Fibroblast of peridontal ligament (primary cell): ENCODE measurements around the gene ABCA2.

Source experiments
- DNase-seq: peaks from one replicate; pipeline ENCODE4 v3.0.0-alpha.2; 2010; ENCODE audit errors: extremely low read depth

The ABCA2 gene

DNA sequence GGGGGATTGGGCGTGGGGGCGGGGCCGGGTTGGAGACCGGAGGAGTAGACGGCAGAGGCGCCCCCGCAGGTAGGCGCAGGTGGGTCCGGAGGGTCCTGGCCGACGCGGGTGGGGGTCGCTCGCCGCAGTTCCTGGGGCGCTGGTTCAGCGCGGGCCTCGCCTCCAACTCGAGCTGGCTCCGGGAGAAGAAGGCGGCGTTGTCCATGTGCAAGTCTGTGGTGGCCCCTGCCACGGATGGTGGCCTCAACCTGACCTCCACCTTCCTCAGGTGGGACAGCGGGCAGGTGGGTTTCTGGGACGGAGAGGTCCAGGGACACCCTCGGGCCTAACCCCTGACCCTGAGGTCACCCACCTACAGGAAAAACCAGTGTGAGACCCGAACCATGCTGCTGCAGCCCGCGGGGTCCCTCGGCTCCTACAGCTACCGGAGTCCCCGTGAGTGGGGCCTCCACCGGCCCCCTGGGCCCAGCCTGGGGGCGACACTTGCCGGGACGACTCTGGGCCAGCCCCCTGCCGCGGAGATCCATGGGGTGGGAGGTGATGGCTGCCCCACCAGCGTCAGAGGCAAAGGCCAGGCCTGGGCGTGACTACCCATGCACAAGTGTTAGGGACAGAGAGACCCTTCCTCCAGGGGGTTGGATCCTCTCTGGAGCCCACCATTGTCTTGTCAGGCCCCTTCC is 49.0 kb downstream of the ABCA2 start:
- no peak for DNase-seq

DNA sequence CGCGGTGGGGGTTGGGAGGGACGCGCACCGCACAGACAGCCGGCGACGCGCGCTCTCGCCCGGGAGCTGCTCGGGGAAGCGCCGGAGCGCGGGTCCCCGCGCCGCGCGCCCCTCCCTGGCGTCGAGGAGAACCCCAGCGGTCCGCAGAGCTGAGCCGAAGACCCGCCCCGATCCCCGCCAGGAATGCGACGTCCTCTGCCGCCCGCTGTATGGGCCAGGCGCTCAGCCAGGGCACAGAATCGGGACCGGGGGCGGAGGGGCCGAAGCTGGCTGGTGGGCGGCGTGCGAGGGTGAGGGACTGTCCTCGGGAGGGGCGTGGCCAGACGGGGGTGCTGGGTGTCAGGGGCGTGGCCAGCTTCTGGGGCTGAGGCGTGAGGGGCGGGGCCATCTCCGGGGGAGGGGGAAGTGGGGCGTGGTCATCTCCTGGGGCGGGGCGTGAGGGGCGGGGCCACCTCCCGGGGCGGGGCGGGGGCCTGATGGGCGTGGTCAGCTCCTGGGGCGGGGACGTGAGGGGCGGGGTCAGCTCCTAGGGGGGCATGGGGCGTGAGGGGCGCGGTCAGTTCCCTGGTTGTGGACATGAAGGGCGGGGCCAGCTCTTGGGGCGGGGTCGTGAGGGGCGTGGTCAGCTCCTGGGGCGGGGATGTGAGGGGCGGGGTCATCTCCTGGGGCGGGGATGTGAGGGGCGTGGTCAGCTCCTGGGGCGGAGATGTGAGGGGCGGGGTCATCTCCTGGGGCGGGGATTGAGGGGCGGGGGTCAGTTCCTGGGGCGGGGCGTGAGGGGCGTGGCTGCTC is 49.8 kb downstream of the ABCA2 start:
- DNase-seq: peak; percentile 11

DNA sequence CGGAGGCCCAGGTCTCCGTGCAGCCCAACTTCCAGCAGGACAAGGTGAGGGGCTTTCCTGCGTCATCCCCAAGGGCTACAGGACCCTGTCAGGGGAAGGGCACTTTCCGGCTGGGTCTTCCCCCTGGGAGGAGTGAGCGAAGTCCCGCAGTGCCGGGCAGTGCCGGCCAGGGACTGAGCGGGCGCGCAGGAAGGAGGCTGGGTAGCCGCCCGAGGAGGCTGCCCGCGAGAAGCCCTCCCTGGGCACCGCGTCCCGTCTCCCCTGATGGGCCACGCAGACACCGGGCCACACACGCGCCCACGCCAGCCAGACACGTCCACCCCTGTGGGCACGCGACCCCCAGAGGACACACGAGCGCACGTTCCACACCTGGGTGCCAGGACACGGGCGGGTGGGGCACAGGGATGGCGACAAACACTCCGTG is 50.4 kb downstream of the ABCA2 start:
- no peak for DNase-seq

DNA sequence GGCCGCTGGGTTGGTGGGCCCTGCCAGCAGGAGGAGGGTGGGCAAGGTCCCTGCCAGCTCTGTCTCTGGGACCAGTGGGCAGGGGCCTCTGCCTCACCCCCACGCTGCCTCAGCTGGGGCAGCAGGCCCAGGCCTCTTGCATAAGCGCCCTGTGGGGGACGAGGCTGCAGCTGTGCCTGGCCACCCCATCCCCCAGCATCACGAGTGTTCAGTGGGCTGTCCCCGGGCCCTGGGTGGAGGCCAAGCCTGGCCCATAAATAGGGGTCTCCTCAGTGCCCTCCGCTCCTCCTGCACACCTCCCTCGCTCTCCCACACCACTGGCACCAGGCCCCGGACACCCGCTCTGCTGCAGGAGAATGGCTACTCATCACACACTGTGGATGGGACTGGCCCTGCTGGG is 50.8 kb downstream of the ABCA2 start, which contains the start of gene PTGDS:
TSS of gene PTGDS (plus strand) at position 282 of the 400 bp plus-strand sequence. CDS start at position 357, 75 bp downstream.
- no peak for DNase-seq

DNA sequence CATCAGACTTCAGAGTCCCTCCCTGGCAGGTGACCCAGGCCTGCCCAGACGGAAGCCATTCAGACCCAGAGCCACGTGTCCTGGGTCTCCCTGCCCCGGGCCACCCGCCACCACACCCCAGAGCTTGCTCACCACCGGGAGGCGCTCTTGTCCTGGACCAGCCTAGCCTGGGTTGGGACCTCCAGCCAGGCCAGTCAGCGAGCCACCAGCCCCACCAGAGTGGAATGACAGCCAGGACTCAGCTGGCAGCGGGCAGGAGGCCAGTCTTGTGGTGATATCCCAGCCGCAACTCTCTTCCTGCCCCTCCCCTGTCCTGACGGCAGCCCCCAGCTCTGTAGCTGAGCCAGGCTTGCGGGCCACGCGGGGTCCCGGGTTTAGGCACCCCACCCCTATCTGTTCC is 52.4 kb downstream of the ABCA2 start:
- DNase-seq: no peak

DNA sequence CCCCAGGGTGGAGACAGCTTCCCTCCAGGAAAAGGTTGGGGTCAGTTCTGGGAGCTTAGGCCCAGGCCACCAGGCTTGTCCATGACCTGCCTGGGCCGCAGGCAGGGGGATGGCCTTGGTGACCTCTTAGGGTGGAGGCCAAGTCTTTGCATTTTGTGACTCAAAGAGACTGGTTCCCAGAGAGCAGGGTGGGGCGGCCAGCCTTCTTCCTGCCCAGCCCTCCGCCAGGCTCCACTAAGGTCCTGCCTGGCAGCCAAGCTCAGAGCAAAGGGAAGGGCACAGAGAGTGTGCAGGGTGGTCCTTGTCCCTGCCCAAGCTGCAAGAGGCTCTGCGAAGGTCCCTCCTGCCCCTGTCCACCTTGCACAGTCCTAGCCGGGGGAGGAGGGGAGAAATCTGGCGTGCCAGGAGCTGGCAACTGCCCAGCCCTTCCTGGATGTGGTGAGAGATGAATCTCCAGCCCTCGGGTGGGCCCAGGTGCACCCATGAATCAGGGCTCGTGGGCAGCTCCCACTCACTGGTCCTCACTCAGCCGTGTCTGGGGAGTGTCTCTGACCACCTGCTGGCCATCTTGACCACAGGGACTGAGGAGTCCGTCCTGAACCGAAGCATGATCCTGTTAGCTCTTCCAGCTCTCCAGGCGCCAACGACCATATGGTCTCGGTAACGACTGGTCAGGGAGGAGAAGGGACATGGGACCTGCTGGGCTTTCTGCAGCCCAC is 53.1 kb downstream of the ABCA2 start:
- no peak for DNase-seq

DNA sequence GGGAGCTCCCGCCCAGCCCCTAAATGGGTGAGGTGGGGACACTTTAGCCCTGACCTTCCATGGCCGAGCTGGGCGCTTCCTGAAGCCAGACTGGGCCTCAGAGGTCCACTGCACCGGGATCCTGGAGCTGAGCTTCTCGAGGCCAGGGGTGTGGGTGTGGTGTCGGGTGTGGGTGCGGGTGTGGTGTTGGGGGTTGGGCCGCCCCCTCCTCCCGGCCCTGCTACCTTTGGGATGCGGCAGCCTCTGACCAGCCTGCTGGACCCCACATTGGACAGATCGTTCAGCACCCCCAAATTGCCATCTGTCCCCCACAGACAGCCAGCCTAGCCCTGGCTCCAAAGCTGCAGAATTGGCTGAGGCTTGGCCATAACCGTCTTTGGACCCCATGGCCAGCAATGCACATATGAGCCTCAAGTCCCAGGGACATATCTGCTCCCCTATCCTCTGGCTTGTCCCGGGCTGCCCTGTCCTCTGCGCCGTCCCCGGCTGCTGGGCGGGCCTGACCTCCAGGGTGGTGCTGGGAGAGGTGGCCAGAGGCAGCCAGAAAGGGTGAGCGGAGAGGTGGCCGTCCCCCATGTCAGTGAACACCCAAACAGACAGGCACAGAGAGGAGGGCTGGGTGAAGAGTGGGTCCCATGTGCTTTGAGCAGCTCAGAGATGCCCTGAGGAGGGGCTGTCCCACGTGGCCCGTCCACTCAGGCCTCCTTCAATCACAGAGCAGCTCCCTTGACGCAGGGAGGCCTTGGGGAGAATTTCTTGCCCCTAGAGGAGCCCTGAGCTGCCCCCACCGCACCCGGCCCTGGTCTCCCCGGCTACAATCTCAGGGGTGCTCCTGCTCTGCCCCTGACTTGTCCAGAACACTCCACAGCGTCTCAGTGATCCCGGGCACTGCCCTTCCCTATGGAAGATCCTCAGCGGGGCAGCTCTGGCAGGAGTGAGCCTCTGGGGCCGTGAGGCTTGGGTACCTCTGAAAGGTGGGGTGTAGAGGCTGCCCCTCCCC is 54.1 kb downstream of the ABCA2 start:
- no peak for DNase-seq

DNA sequence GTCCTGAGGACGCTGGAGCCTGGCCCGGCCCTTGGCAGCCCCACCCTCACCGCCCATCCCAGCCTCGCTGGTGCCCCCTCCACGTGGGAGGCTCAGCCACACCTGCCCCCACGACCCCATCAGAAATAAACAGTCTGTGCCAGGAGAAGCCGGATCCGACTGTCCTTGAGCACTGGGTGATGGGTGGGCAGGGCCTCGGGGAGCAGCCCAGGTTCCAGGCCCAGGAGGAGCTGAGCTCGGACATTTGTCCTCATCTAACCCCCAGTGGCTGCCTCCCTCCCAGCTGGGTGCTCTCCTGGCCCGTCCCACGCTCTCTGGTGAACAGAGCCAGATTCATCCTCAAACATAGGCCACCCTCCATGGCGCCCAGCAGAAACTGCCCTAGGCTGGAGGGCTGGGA is 55.3 kb downstream of the ABCA2 start:
- no peak for DNase-seq

DNA sequence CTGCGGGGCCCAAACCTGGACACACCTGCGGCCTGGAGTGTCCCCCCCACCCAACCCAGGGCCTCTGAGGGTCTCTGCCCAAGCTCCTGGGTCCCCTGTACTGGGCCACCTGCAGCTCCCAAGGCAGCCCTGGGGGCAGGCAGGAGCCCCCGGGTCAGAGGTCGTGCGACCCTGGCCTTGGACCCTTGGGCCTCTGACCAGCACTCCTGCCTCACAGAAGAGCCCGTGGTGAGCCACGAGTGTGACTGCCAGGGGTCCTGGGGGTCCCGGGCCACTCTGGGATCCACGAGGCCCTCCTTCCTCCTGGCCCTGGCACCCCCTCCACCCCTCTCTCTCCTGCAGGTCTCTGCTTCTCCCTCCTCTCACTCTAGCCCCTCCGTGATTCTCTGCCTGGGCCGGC is 55.7 kb downstream of the ABCA2 start:
- DNase-seq: no peak

DNA sequence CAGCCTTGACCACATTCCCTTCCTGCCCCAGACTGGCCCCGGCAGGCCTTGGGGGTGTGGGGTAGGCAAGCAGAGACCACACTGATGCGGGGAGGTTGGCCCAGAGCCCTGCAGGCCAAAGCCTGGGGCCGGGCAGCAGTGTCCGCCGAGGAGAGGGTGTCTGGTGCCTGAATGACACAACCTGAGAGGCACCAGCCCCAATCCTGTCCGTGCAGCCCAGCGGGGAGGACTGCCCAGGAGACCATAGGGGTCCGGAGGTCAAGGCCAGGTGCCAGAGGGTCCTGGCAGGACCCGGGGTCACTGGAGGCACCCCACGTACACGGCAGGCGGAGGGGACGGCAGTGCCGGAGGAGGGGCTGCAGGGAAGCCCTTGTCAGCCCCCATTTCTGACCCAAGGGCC is 56.3 kb downstream of the ABCA2 start:
- DNase-seq: no peak

DNA sequence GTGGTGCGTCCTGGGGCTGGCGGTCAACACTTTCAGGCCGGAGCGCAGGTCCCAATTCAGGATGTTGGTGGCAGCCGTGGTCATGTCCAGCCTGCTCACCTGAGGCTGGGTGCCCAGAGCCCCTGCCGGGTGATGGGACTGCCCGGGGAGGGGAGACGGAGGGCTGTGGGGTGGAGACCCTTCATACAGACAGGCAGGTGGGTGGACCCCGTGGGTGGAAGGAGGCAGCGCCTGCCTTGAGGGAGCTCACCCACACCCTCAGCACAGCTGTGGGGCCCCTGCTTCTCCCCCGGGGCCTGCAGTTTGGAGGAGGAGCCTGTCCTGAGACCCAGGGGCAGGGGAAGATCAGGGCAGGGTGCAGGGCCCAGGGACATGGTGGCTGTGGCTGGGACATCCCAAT is 57.7 kb downstream of the ABCA2 start:
- DNase-seq: no peak

DNA sequence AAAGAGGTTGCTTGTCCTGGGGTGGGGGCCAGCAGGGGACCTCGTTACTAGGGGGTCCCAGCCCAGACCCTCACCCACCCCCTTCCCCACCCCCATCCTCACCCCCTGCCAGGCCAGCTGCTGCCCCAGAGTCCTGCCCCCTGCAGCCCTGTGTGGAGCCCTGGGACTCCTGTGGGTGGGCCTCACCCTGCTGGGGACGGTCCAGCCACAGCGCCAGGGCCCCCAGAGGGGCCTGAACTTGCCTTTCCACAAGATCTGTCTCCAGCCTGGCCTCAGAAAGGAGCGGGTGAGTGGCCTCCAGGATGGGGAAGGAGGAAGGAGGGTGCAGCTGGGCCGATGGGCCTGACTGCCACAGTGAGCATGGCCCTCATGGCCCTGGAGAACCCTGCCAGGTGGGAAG is 58.3 kb downstream of the ABCA2 start:
- DNase-seq: no peak

DNA sequence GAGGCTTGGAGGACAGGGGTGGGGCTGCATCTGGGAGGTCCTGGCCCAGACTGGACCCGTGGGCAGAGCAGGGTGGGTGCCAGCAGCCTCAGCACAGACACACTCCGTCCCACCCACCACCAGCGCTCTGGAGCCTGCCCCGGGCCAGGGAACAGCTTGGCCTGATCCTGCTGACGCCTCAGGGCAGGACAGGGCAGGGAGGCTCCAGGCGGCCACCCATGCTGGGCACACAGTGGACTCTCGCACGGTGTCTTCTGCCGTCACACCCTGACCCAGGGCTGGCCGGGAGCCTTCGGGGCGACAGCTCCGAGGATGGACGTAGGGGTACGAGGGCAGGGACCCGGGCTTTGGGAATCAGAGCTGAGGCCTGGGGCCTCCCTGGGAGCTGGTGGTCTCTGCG is 58.9 kb downstream of the ABCA2 start:
- no peak for DNase-seq

DNA sequence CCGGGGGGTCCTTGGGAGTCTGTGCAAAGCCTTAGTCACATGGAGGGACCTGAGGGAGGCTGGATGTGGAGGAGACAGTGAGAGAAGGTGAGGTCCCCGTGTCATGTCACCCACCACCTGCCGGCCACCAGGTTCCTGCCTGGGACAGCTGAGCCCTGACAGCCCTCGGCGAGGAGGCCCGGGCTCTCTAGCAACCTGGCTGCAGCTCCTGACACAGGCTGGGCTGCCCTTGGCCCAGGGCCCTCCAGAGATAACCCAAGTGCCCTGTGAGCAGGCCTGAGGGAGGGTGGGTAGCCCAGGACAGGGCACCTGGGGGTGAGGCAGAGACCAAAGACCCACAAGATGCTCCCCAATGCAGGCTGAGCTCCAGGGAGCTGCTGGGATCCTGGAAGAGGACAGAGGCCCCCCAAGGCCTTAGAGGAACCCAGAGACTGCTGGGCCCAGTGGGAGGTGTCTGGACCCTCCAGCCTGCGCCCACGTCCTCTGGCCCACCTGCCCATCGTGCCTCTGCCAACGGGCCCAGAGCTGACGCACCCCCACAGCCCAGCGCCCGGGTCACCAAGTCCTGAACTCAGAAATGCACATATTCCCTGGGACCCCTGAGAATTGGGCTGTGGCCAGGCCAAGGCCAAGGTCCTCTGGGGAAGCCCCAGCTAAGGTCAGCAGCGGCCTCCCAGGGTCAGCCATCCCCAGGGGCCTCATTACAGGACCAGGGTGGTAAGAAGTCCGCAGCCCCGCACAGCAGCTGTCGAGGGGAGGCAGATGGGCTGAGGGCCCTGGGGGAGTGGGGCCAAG is 59.5 kb downstream of the ABCA2 start:
- DNase-seq: no peak

DNA sequence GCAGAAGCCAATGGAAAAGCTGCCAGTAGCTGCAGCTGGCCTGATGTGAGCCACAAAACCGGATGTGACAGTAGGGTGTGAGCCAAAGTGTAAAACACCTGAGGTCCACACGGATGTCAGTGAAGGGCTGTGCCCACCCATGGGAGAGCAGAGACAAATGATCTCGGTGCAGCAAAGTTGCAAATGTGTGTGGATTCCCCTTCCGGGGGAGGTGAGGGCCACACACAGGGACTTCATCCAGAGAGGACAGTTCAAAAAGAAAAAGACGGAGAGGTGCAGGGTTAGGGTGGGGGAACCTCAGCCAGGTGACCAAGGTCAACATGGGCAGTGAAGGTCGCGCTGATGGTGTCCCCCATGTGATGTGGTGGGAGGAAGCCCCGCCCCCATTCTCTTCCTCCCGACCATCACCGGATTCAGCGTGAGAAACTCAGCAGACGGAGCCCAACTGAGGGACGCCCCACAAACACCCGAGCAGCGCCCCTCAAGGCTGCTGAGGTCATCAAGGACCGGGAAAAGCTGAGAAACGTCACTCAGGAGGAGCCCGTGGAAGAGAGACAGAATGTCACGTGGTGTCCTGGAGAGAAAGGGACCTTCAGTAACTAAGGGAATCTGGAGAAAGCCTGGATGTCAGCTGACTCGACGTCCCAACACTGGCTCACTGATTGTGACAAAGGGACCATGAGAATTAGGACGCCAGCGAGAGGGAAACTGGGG is 62.1 kb downstream of the ABCA2 start:
- no peak for DNase-seq

DNA sequence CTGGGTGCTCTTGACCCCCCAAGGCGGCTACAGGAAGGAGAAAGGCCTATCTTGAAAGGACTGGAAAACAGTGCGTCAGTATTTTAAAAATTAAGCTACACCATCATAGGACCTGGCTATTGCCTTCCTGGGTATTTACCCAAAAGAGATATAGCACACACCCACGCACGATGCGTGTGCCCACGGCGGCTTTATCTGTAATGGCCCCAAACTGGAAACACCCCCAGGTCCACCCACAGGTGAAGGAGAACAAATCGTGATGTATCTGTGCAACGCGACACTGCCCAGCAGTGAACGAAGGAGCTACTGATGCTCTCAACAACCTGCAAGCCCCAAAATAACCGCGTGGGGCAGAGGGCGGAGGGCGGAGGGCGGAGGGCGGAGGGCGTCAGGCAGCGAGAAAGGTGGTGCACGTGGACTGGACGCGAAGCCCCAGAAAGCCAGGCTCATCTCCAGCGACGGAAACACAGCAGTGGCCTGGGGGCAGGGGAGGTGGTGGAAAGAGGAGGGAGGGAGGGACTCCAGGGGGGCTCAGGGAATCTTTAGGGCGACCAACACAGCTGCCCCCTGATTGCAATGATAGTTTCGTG is 63.1 kb downstream of the ABCA2 start:
- no peak for DNase-seq

DNA sequence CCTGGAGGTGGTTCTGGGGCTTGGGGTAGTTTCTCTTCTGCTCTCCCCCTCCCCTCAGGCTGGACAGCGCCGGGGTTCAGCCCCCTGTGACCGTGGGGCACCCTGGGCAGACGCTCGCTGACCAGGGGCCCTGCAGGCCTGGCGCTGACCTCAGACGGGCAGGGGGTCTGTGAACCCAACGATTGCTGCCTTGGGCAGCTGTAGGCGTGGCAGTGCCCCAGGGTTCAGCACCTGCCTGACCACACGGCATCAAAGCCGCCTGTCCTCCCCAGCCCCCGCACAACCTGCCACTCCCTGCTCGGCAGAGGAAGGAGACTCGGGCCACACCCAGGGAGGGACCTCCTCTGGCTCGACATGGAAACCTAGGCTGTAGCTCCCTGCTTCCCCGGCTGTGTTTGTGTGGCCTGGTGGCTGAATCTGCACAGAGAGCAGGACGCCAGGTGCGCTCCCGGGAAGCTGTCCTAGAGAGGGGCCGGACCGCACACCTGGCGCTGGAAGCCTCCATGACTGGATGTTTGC is 63.8 kb downstream of the ABCA2 start:
- DNase-seq: no peak

DNA sequence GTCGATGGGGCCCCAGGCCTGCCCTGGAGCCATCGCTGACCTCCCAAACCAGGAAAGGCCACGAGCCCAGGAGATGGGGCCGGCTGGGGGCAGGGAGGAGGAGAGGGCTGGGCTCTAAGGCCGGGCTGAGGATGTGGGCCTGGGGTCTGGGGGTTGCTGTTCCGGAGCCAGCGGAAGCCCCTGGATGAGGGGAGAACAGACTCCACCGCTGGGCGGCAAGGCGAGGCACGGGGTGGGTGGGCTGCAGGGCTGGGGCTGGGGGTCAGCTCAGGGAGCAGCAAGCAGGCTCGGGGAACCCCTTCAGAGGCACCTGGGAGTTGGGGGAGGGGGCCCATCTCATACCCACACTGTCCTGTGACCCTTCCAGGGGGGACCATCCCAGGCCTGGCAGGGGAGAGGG is 64.3 kb downstream of the ABCA2 start:
- no peak for DNase-seq

DNA sequence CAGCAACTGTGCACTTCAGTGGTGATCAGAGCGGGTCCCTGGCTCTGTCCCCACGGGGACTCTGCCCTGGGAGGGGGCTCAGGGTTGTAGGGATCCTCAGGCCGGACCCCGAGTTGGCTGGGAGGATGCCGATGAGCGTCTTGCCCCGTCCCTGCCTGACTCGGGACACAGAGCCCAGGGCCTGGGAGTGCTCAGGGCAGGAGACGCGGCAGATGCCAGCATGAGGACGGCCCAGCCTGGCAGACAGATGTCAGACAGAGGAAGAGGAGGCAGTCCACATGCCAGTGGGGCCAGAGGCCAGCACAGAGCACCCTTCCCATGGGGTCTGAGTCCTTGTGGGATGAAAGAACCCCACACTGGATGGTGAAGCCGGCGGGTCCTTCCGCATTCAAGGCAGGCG is 64.7 kb downstream of the ABCA2 start:
- no peak for DNase-seq
